PC-3 (cell line): ENCODE measurements around the gene TUBGCP5.
A peak's percentile ranks its signal among the peaks of the same experiment; 100 is the strongest.

Experiments
- EZH2 ChIP-seq: fragments of 300-600 bp; sonication (generic); IDR thresholded peaks from one replicate; pipeline ENCODE4 v1.6.1; 2017; ENCODE audit warnings: antibody characterized with exemption, mild to moderate bottlenecking, low read length; ENCODE audit not compliant: unreplicated experiment
- TF ChIP-seq, protein P1 (sequence below): fragments of 300-600 bp; sonication (generic); conservative IDR thresholded peaks from 2 replicates; pipeline ENCODE4 v1.5.1; 2017; ENCODE audit warnings: antibody characterized with exemption, low read depth, mild to moderate bottlenecking, low read length

DNA sequence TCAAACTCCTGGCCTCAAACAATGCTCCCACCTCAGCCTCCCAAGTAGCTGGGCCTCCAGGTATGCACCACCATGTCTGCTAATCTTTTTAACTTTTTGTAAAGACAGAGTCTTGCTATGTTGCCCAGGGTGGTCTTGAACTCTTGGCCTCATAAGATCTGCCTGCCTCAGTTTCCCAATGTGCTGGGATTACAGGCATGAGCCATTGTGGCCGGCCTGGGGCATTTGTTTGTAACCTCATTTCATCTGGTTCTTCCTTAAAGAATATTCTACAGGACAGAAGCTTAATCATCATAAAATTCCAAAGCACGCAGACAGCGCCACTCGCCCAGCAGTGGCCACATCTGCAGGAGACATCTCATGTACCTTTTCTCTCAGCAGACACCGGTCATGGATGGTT is 35.6 kb downstream of the TUBGCP5 start:
- TF ChIP-seq, protein P1, sequence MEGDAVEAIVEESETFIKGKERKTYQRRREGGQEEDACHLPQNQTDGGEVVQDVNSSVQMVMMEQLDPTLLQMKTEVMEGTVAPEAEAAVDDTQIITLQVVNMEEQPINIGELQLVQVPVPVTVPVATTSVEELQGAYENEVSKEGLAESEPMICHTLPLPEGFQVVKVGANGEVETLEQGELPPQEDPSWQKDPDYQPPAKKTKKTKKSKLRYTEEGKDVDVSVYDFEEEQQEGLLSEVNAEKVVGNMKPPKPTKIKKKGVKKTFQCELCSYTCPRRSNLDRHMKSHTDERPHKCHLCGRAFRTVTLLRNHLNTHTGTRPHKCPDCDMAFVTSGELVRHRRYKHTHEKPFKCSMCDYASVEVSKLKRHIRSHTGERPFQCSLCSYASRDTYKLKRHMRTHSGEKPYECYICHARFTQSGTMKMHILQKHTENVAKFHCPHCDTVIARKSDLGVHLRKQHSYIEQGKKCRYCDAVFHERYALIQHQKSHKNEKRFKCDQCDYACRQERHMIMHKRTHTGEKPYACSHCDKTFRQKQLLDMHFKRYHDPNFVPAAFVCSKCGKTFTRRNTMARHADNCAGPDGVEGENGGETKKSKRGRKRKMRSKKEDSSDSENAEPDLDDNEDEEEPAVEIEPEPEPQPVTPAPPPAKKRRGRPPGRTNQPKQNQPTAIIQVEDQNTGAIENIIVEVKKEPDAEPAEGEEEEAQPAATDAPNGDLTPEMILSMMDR, result 0 out of 2 replicates have a peak, but pooled peaks have one; percentile 18
- no peak for TF ChIP-seq EZH2
